ENCODE results near the gene HEATR9. TPM values are rescaled to one million over a fixed set of nuclear protein-coding genes. Genes with fewer than 3 reads are reported as not detected.

Gene HEATR9
- total and polyA plus RNA-seq, 7 donors: not detected

GRCh38 chr17:35809855-35810461 lies 58.7 kb downstream of the HEATR9 start:
- 0 to 1% (median 1%) methylated on average over 23 to 24 of the region's 24 CpGs for WGBS, 3 donors
- Histone ChIP-seq H3K36me3 (ENCODE audit: insufficient read depth in 1 of 2, low read depth in 1 of 2) (no peaks in the 10 kb centered on the region), H3K27me3 (ENCODE audit: insufficient read depth in 3 of 3, low read length in 2 of 3) (no peaks in the 10 kb centered on the region), H3K27ac (peak overlapping the region; percentile 92), H3K4me3 (peak overlapping the region; percentile 87), H3K9me3 (no peaks in the 10 kb centered on the region), H3K4me1 (peaks cover 25% of the 10 kb centered on the region)
- TF ChIP-seq CTCF (IDR thresholded peaks at IDR 0.05): no peak
- DNase-seq (no peak), ATAC-seq (peak in 3 of 4 donors; percentile 15 to 35 (median 16))
- intact Hi-C loops (cut with DNase I): loop anchor here (1.0 to 5.0 kb wide), 3 partner anchors 43 to 223 kb away; partner anchors contain the start of gene AP2B1 (in 1 of the 2)

- H3K4me3 ChIP-seq: peak within 1 kb of the TSS; percentile 87
Observed at GRCh38 chr17:35808962-35809854, 59.5 kb downstream of the HEATR9 start, which contains the start of gene TAF15. TSS of gene TAF15 (plus strand) at chr17:35809484. CDS start at chr17:35809570, 86 bp downstream.

GRCh38 chr17:35808240-35808961 lies 60.3 kb downstream of the HEATR9 start:
- H3K9me3 ChIP-seq: no peaks in the 10 kb centered on the region
- intact Hi-C loops (cut with DNase I): loop anchor here in 1 of 2 donors (2.0 kb wide), 1 partner anchor 42 kb away; no protein-coding TSS in a partner anchor
- ATAC-seq (no peak), DNase-seq (no peak)
- H3K4me1 ChIP-seq: peaks cover 20% of the 10 kb centered on the region
- peak overlapping the region; percentile 87 for H3K4me3 ChIP-seq
- no peaks in the 10 kb centered on the region for H3K27me3 ChIP-seq (ENCODE audit: insufficient read depth in 3 of 3, low read length in 2 of 3)
- no peak for TF ChIP-seq CTCF (IDR thresholded peaks at IDR 0.05)
- peak overlapping the region; percentile 92 for H3K27ac ChIP-seq
- H3K36me3 ChIP-seq (ENCODE audit: insufficient read depth in 1 of 2, low read depth in 1 of 2): no peaks in the 10 kb centered on the region
- WGBS, 3 donors: 27 to 33% (median 27%) methylated on average over 19 of the region's 19 CpGs

More at GRCh38 chr17:35808962-35809854, 59.5 kb downstream of the HEATR9 start, which contains the start of gene TAF15:
- Histone ChIP-seq H3K27me3 (ENCODE audit: insufficient read depth in 3 of 3, low read length in 2 of 3) (no peaks in the 10 kb centered on the region), H3K27ac (peak within 1 kb of the TSS; percentile 92), H3K36me3 (ENCODE audit: insufficient read depth in 1 of 2, low read depth in 1 of 2) (no peaks in the 10 kb centered on the region), H3K9me3 (no peaks in the 10 kb centered on the region), H3K4me1 (peaks cover 20% of the 10 kb centered on the region)
- TF ChIP-seq CTCF (IDR thresholded peaks at IDR 0.05): peak; percentile 72
- DNase-seq (peak; percentile 95 to 97), ATAC-seq (peak; percentile 96 to 99 (median 98))
- intact Hi-C loops (cut with DNase I): loop anchor here (1.0 to 2.0 kb wide), 2 partner anchors 42 to 45 kb away; no protein-coding TSS in a partner anchor
- WGBS, 3 donors: 0 to 1% (median 0%) methylated on average over 63 to 71 of the region's 71 CpGs

- WGBS, 3 donors: 82 to 90% (median 88%) methylated on average over 7 of the region's 7 CpGs
- intact Hi-C loops (cut with DNase I): loop anchor here in 1 of 2 donors (2.0 kb wide), 1 partner anchor 41 kb away; no protein-coding TSS in a partner anchor
- H3K27ac ChIP-seq: no peak overlapping the region
- no peaks in the 10 kb centered on the region for H3K36me3 ChIP-seq (ENCODE audit: insufficient read depth in 1 of 2, low read depth in 1 of 2)
- peaks cover 20% of the 10 kb centered on the region for H3K4me1 ChIP-seq
- ATAC-seq: no peak
- DNase-seq: no peak
- no peaks in the 10 kb centered on the region for H3K27me3 ChIP-seq (ENCODE audit: insufficient read depth in 3 of 3, low read length in 2 of 3)
- no peaks in the 10 kb centered on the region for H3K9me3 ChIP-seq
- no peak overlapping the region for H3K4me3 ChIP-seq
- no peak for TF ChIP-seq CTCF (IDR thresholded peaks at IDR 0.05)
Observed at GRCh38 chr17:35807371-35808144, 61.1 kb downstream of the HEATR9 start.

All from psoas muscle (tissue), 8 donors.